CD4-positive, alpha-beta T cell treated with Interleukin-21 for 1 hour (primary cell): ENCODE measurements around the gene TSPAN9.

ENCODE experiments used
- DNase-seq: peaks from one replicate; pipeline ENCODE4 v3.0.0-alpha.2; 2020

The TSPAN9 gene

GRCh38 chr12:3326156-3326849 is 249.1 kb downstream of the TSPAN9 start:
- DNase-seq, result no peak

- no peak for DNase-seq
Measured at GRCh38 chr12:3326850-3327780, 249.9 kb downstream of the TSPAN9 start.

GRCh38 chr12:3328081-3328480 is 250.9 kb downstream of the TSPAN9 start:
- no peak for DNase-seq

GRCh38 chr12:3328571-3328970 is 251.4 kb downstream of the TSPAN9 start:
- no peak for DNase-seq

GRCh38 chr12:3329361-3329760 is 252.2 kb downstream of the TSPAN9 start:
- DNase-seq, result no peak

GRCh38 chr12:3330976-3331510 is 253.9 kb downstream of the TSPAN9 start:
- DNase-seq, result no peak

- no peak for DNase-seq
Measured at GRCh38 chr12:3332188-3332587, 255.0 kb downstream of the TSPAN9 start.

GRCh38 chr12:3333583-3333982 is 256.4 kb downstream of the TSPAN9 start:
- no peak for DNase-seq

GRCh38 chr12:3333991-3334391 is 256.8 kb downstream of the TSPAN9 start:
- no peak for DNase-seq

GRCh38 chr12:3335078-3335487 is 257.9 kb downstream of the TSPAN9 start:
- no peak for DNase-seq
